Adrenal gland (tissue), 12 donors: ENCODE data around the gene MCM6. TPM values are rescaled to one million over a fixed set of nuclear protein-coding genes. Genes with fewer than 3 reads are reported as not detected.

Source experiments
- DNase-seq, 7 donors: peaks; one replicate each; pipeline ENCODE4 v3.0.0-alpha.2; 2019 to 2020
- H3K27ac ChIP-seq, 5 donors: fragments of 200-600 bp; sonication (generic) in 4 of 5; 1 replicate in 3 of 5; 2 replicates in 2 of 5; pipeline versions ENCODE4 v1.5.1 to v1.8.0; 2016 to 2020; ENCODE audit warnings: mild to moderate bottlenecking in 1 of 5
- H3K27me3 ChIP-seq: fragments of 200-600 bp; 2 replicates; pipeline ENCODE4 v1.8.0; 2021
- H3K36me3 ChIP-seq, 2 donors: fragments of 200-600 bp; replicated peaks in 1 of 2; 1 replicate in 1 of 2; 2 replicates in 1 of 2; pipeline versions ENCODE4 v1.5.1 to v1.8.0; 2018 to 2022
- H3K4me1 ChIP-seq, 2 donors: fragments of 200-600 bp; replicated peaks in 1 of 2; 1 replicate in 1 of 2; 2 replicates in 1 of 2; pipeline versions ENCODE4 v1.5.1 to v1.8.0; 2018 to 2021
- H3K4me3 ChIP-seq, 4 donors: fragments of 200-600 bp; sonication (generic) in 3 of 4; one replicate each; pipeline ENCODE4 v1.5.1; 2016 to 2018
- H3K9me3 ChIP-seq, 3 donors: fragments of 200-600 bp; sonication (generic) in 1 of 3; replicated peaks in 1 of 3; 1 replicate in 2 of 3; 2 replicates in 1 of 3; pipeline versions ENCODE4 v1.5.1 to v1.8.0; 2016 to 2021
- POLR2A ChIP-seq, 2 donors: fragments of 450-650 bp; IDR thresholded peaks; one replicate each; pipeline ENCODE4 v1.6.1; 2017; ENCODE audit warnings: antibody characterized with exemption in 2 of 2, mild to moderate bottlenecking in 2 of 2, moderate library complexity in 1 of 2
- WGBS, 4 donors: extraction: QIAGEN DNeasy Blood & Tissue Kit in 2 of 4; methylation state at CpG; one replicate each; pipeline versions ENCODE4 v1.1.5 to v1.1.7; 2013 to 2017; 5-methylcytosine and 5-hydroxymethylcytosine counted together
- intact Hi-C, 2 donors: fragments of 100-400 bp; cut with DNase I; formaldehyde crosslinking; loops; one replicate each; pipeline versions ENCODE4 v1.14.1 to v1.15.0; 2022 to 2023
- polyA plus RNA-seq, 3 donors: library from polyadenylated mRNA; stranded (reverse); fragments of 200-250 nt in 2 of 3; fragments of 350-450 nt in 1 of 3; fragmentation: Illumina TruSeq in 1 of 3; extraction: RNeasy Lipid Tissue Mini Kit (QIAGEN cat#74804) in 1 of 3; gene quantifications; one replicate each; pipeline ENCODE4 v1.2.3, GENCODE V29; 2013 to 2014
- total RNA-seq, 9 donors: library from RNA; depleted of rRNA in 4 of 9; stranded (reverse); fragments of >200 nt in 4 of 9; fragments of 120-200 nt in 1 of 9; fragmentation: NEBNext Ultra II Directional in 1 of 9; extraction: Animal tissue kit (Norgen Biotek cat#: 25700) in 1 of 9; gene quantifications; one replicate each; pipeline versions ENCODE4 v1.1.0 to v1.2.4, GENCODE V29; 2013 to 2023
- TF ChIP-seq, protein P1 (sequence below), 6 experiments: fragments of 450-650 bp in 4 of 6; fragments of 200-600 bp in 2 of 6; sonication (generic) in 1 of 6; IDR thresholded peaks; 1 replicate in 5 of 6; 2 replicates in 1 of 6; pipeline versions ENCODE4 v1.5.1 to v1.8.0; 2016 to 2021; ENCODE audit warnings: antibody characterized with exemption in 6 of 6, mild to moderate bottlenecking in 2 of 6, moderate library complexity in 1 of 6
- donor health status: healthy with polysubstance abuse.
- donor health status: Bipolar disorder and iron deficiency.
- donor health status: DM: yes; HTN: yes; CAD: no.
- donor health status: DM: no; HTN: no; CAD: no.
- donor health status: DM: no; HTN: no; CAD: no.
- donor health status: DM: yes; HTN: yes; CAD: no.

MCM6 gene
- total and polyA plus RNA-seq, 12 donors = 3.4 to 18.9 (median 9.4) TPM

DNA sequence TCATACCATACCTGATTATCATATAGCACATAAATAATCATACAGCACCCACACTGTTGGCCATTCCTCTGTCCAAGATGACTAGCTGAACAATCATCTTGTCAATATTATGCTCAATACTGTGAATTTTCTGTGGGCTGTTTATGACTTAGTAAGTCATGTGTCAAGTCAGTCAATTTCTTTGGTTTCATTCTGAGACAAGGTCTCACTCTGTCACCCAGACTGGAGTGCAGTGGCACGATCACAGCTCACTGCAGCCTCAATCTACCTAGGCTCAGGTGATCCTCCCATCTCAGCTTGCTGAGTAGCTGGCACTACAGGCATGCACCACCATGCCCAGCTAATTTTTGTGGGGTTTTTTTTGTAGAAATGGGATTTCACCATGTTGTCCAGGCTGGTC is 5.7 kb downstream of the MCM6 start:
- Histone ChIP-seq H3K9me3 (no peaks in the 10 kb centered on the region), H3K4me1 (peaks cover 6 to 14% of the 10 kb centered on the region in 2 donors), H3K4me3 (no peak overlapping the region), H3K27me3 (no peaks in the 10 kb centered on the region), H3K36me3 (peaks cover 0 to 12% of the 10 kb centered on the region in 2 donors), H3K27ac (no peak overlapping the region)
- no peak for DNase-seq
- WGBS, 4 donors = 86 to 100% (median 95%) methylated on average over 1 of the region's 1 CpG; no CpG with 5 or more reads in 1 of the 4 donors
- TF ChIP-seq, protein P1, sequence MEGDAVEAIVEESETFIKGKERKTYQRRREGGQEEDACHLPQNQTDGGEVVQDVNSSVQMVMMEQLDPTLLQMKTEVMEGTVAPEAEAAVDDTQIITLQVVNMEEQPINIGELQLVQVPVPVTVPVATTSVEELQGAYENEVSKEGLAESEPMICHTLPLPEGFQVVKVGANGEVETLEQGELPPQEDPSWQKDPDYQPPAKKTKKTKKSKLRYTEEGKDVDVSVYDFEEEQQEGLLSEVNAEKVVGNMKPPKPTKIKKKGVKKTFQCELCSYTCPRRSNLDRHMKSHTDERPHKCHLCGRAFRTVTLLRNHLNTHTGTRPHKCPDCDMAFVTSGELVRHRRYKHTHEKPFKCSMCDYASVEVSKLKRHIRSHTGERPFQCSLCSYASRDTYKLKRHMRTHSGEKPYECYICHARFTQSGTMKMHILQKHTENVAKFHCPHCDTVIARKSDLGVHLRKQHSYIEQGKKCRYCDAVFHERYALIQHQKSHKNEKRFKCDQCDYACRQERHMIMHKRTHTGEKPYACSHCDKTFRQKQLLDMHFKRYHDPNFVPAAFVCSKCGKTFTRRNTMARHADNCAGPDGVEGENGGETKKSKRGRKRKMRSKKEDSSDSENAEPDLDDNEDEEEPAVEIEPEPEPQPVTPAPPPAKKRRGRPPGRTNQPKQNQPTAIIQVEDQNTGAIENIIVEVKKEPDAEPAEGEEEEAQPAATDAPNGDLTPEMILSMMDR (IDR thresholded peaks at IDR 0.05) = no peak
- no peak for TF ChIP-seq POLR2A (IDR thresholded peaks at IDR 0.05)
- intact Hi-C loops = no loop called here

DNA sequence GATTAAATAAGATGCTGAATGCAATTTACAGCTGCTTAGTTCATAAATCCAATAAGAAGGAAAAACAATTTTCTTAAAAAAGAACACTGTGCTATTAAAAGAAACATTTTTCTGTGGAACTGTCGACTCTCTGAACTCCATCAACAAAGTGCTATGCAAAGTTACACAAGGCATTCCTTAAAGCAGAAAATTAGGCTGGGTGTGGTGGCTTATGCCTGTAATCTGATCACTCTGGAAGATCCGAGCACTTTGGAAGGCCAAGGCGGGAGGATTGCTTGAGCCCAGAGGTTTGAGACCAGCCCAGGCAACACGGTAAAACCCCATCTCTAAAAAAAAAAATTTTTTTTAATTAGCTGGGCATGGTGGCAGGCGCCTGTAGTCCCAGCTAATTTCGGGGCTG is 13.0 kb downstream of the MCM6 start:
- H3K27ac ChIP-seq = no peak overlapping the region
- 86 to 89% (median 88%) methylated on average over 6 of the region's 6 CpGs for WGBS, 4 donors
- H3K4me3 ChIP-seq = no peak overlapping the region
- DNase-seq = no peak
- H3K36me3 ChIP-seq = peaks cover 0 to 27% of the 10 kb centered on the region in 2 donors
- H3K9me3 ChIP-seq = no peaks in the 10 kb centered on the region
- no peaks in the 10 kb centered on the region for H3K4me1 ChIP-seq
- no peak for TF ChIP-seq POLR2A (IDR thresholded peaks at IDR 0.05)
- TF ChIP-seq, protein P1 (IDR thresholded peaks at IDR 0.05) = no peak
- H3K27me3 ChIP-seq = no peaks in the 10 kb centered on the region
- intact Hi-C loops = no loop called here

DNA sequence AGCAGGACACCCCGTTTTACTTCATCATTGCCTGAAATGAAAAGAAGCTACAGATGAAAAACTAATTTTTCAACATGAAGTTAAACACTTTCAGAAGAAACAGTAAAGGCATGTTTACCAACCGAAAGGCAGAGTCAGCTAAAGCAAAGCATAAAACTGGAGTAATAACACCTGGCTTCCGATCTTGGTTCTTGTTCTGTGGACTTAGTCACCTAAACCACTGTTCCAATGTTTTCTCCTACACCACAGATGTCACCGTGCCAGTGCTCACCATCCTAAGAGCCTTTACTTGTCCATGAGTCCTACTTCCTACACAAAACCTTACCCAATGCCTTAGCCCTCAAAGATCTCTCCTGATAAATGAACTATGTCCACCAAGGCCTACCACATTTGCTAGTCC is 13.5 kb downstream of the MCM6 start:
- H3K27ac ChIP-seq = no peak overlapping the region
- TF ChIP-seq, protein P1 (IDR thresholded peaks at IDR 0.05) = no peak
- no peak for TF ChIP-seq POLR2A (IDR thresholded peaks at IDR 0.05)
- H3K4me3 ChIP-seq = no peak overlapping the region
- no peaks in the 10 kb centered on the region for H3K4me1 ChIP-seq
- H3K9me3 ChIP-seq = no peaks in the 10 kb centered on the region
- DNase-seq = no peak
- H3K36me3 ChIP-seq = peaks cover 0 to 28% of the 10 kb centered on the region in 2 donors
- intact Hi-C loops = no loop called here
- WGBS, 4 donors = 83 to 90% (median 88%) methylated on average over 4 of the region's 4 CpGs
- H3K27me3 ChIP-seq = no peaks in the 10 kb centered on the region

DNA sequence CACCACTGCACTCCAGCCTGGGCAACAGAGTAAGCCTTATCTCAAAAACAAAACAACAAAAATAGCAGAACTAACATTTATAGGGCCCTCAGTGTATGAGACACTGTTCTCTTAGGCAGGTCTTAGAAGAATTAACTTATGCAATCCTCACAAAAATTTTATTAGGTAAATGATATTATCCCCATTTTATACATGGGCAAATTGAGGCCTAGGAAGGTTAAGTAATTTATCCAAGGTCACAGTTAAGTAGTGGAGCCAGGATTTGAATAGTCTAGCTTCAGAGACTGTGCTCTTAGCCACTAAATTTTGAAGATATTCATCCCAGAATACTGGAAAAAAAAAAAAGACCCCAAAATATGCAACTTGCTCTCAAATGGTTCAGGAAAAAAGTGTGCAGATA is 22.8 kb downstream of the MCM6 start:
- no peaks in the 10 kb centered on the region for H3K4me1 ChIP-seq
- H3K27ac ChIP-seq = no peak overlapping the region
- H3K36me3 ChIP-seq = peaks cover 0 to 25% of the 10 kb centered on the region in 2 donors
- H3K9me3 ChIP-seq = no peaks in the 10 kb centered on the region
- TF ChIP-seq, protein P1 (IDR thresholded peaks at IDR 0.05) = no peak
- TF ChIP-seq POLR2A (IDR thresholded peaks at IDR 0.05) = no peak
- H3K4me3 ChIP-seq = no peak overlapping the region
- H3K27me3 ChIP-seq = no peaks in the 10 kb centered on the region
- no peak for DNase-seq
- intact Hi-C loops = no loop called here
